BE2C (cell line): ENCODE data around the gene MINDY4.

ENCODE experiments used
- DNase-seq: peaks from one replicate; pipeline ENCODE4 v3.0.0-alpha.2; 2020
- H3K27me3 ChIP-seq: fragments of 250-450 bp; sonication (Bioruptor Pico); 2 replicates; pipeline ENCODE4 v1.5.1; 2020; ENCODE audit warnings: mild to moderate bottlenecking
- H3K36me3 ChIP-seq: fragments of 250-450 bp; sonication (Bioruptor Pico); 2 replicates; pipeline ENCODE4 v1.5.1; 2020; ENCODE audit warnings: mild to moderate bottlenecking
- H3K4me1 ChIP-seq: fragments of 250-450 bp; sonication (Bioruptor Pico); 2 replicates; pipeline ENCODE4 v1.5.1; 2020
- H3K4me3 ChIP-seq: 2 replicates; pipeline ENCODE4 v1.5.1; 2011; ENCODE audit warnings: low read depth, low read length
- H3K9me3 ChIP-seq: fragments of 250-450 bp; sonication (Bioruptor Pico); 2 replicates; pipeline ENCODE4 v1.5.1; 2020
- TF ChIP-seq, protein P1 (sequence below): IDR thresholded peaks from 2 replicates; pipeline ENCODE4 v1.5.1; 2012; ENCODE audit warnings: mild to moderate bottlenecking, low read depth, low read length

MINDY4 gene

DNA sequence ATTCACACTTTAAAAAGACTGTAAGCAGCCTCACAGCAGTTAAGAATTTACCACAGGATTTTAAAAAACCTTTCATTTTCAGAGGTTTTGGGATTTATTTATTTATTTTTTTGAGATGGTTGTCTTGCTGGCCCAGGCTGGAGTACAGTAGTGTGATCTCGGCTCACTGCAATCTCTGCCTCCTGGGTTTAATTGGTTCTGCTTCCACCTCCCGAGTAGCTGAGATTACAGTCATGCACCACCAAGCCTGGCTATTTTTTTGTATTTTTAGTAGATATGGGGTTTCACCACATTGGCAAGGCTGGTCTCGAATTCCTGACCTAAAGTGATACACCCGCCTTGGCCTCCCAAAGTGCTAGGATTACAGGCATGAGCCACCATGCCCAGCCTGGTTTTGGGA is 19.1 kb downstream of the MINDY4 start:
- TF ChIP-seq, protein P1, sequence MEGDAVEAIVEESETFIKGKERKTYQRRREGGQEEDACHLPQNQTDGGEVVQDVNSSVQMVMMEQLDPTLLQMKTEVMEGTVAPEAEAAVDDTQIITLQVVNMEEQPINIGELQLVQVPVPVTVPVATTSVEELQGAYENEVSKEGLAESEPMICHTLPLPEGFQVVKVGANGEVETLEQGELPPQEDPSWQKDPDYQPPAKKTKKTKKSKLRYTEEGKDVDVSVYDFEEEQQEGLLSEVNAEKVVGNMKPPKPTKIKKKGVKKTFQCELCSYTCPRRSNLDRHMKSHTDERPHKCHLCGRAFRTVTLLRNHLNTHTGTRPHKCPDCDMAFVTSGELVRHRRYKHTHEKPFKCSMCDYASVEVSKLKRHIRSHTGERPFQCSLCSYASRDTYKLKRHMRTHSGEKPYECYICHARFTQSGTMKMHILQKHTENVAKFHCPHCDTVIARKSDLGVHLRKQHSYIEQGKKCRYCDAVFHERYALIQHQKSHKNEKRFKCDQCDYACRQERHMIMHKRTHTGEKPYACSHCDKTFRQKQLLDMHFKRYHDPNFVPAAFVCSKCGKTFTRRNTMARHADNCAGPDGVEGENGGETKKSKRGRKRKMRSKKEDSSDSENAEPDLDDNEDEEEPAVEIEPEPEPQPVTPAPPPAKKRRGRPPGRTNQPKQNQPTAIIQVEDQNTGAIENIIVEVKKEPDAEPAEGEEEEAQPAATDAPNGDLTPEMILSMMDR, result no peak
- H3K36me3 ChIP-seq, result peaks cover 12% of the 10 kb centered on the region; the same call in 1 of the 2 replicates

DNA sequence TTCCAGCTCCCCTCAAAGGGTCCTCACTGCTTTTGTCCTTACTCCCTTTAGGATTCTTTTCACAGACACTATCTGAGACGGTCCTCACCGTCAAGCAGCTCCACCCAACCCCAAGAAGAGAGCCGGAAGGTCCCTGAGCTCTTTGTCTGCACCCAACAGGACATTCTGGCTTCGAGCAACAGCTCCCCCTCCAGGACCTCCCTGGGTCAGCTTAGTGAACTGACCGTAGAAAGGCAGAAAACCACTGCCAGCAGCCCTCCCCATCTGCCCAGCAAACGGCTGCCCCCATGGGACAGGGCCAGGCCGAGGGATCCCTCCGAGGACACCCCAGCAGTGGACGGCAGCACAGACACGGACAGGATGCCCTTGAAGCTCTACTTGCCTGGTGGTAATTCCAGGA is 19.9 kb downstream of the MINDY4 start:
- no peaks in the 10 kb centered on the region for H3K9me3 ChIP-seq
- H3K4me1 ChIP-seq, result no peaks in the 10 kb centered on the region
- no peak overlapping the region for H3K4me3 ChIP-seq
- TF ChIP-seq, protein P1, result peak; percentile 57
- peak; percentile 28 for DNase-seq
- H3K27me3 ChIP-seq, result no peaks in the 10 kb centered on the region
- H3K36me3 ChIP-seq, result peaks cover 8% of the 10 kb centered on the region; the same call in 1 of the 2 replicates

More for the DNA sequence above, 19.1 kb downstream of the MINDY4 start:
- H3K9me3 ChIP-seq, result no peaks in the 10 kb centered on the region
- H3K4me3 ChIP-seq, result no peak overlapping the region
- no peak for DNase-seq
- no peaks in the 10 kb centered on the region for H3K4me1 ChIP-seq
- no peaks in the 10 kb centered on the region for H3K27me3 ChIP-seq

DNA sequence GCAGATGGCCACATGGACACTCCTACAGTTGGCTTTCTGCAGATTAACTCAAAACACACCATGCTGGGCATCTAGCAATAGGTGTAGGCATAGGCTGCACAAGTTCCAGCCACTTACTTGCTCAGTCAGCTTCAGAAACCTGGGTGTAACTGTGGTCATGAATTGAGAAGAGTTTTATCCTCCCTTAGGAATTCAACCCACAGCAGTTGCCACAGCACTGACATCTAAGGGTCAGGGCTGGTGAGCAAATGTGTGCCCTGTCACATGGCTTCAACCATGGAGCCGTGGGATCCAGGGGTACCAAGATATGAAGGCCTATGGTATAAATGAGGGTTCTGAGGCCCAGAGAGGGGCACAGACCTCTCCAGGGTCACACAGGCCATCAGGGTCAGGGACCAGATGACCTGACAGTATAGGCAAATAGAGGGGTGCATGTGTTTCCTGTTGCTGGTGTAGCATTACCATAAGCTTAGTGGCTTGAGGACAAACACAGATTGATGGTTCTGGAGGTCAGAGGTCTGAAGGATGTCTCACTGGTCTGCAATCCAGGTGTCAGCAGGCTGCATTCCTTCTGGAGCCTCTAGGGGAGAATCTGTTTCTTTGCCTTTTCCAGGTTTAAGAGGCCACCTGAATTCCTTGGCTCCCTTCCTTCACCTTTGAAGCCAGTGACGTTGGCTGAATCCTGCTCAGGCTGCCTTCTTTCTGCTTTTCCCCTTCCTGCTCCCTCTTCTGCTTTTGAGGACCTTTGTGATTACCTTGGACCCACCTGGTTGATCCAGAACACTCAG is 24.1 kb downstream of the MINDY4 start:
- Histone ChIP-seq H3K4me3 (no peak overlapping the region), H3K9me3 (no peaks in the 10 kb centered on the region), H3K36me3 (peaks cover 6% of the 10 kb centered on the region; the same call in 1 of the 2 replicates), H3K4me1 (no peaks in the 10 kb centered on the region), H3K27me3 (no peaks in the 10 kb centered on the region)
- no peak for DNase-seq
- TF ChIP-seq, protein P1, result no peak

DNA sequence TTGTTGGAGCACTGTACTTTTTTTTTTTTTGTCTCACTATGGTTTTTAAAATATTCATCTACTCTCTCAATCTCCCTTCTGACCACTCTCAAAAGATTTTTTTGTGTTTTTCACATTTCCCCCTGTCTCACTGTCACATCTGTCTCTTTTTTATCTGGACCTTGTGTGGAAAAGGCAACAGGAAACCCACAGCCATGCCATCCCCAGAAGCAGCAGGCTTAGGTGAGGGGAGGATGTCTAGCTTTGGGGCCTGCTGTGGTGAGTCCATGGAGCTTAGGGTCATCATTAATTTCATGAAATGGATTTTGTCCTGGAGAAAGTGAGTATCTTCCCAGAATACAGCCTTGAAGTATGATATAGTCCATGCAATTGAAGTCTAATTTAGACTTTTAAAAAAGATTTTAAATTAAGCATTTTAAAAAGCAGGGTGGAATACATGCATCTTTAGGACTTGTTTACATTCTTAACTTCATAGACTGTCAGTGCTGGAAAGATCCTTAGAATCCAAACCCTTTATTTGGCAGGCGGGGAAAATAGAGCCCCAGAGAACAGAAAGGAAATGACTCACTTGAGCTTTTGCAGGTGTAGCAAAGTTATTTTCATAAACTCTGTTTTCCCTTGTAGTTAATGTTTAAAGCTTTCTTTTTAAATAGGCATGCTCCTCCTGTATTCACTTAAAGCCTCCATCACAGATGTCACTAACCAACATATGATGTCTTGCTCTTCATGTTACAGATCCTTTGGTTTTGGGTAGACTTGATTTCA is 25.1 kb downstream of the MINDY4 start:
- Histone ChIP-seq H3K36me3 (peaks cover 6% of the 10 kb centered on the region; the same call in 1 of the 2 replicates), H3K4me1 (0 out of 2 replicates have a peak, but pooled peaks cover 3% of the 10 kb centered on the region), H3K4me3 (no peak overlapping the region), H3K9me3 (no peaks in the 10 kb centered on the region), H3K27me3 (no peaks in the 10 kb centered on the region)
- no peak for DNase-seq
- TF ChIP-seq, protein P1, result no peak

- Histone ChIP-seq H3K27me3 (no peaks in the 10 kb centered on the region), H3K9me3 (no peaks in the 10 kb centered on the region), H3K4me3 (no peak overlapping the region), H3K4me1 (0 out of 2 replicates have a peak, but pooled peaks cover 3% of the 10 kb centered on the region), H3K36me3 (peaks cover 6% of the 10 kb centered on the region; the same call in 1 of the 2 replicates)
- TF ChIP-seq, protein P1, result no peak
- DNase-seq, result no peak
Measured at GRCh38 chr7:30797176-30798040, 26.2 kb downstream of the MINDY4 start.
